ENCODE measurements around the gene DDX49.

- TF ChIP-seq POLR2A (IDR thresholded peaks at IDR 0.05) = no peak
- TF ChIP-seq CTCF (IDR thresholded peaks at IDR 0.05) = no peak
Measured at GRCh38 chr19:18949858-18950257, 30.3 kb downstream of the DDX49 start.
